ENCODE measurements around the gene BANF2. TPM values are rescaled to one million over a fixed set of nuclear protein-coding genes. Genes with fewer than 3 reads are reported as not detected.

BANF2 gene
- total and polyA plus RNA-seq, 2 of the 13 experiments (the other 11 are each of a cell fraction or from before 2014, with no cell fraction given): 0.35 TPM; not detected in 1

DNA sequence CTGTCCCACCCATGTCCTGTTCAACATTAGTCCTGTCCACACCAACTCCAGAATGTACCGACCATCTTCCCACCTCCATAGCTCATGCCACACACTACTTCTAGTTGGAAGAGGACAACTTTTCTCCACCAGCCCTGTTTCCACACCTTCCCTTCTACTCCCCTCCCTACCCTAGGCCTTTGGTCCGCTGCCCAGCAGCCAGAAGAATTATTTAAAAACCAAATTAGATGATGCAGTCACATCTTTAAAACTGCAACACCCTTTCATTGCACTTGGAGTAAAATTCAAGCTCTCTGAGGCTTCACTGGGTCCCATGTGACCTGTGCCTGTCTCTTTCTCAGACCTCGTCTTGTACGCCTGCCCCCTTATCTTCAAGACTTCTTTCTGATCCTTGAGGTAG is 53.8 kb downstream of the BANF2 start:
- ChIA-PET CTCF (ENCODE audit: low intra/inter-chr PET ratio, low total read pairs) (no interaction called here), POLR2A (no interaction called here)
- FAIRE-seq: no peak
- no peak overlapping the region for H3K4me2 ChIP-seq (ENCODE audit: low read depth, low read length)
- H3K79me2 ChIP-seq (ENCODE audit: insufficient read depth, low read length): no peaks in the 10 kb centered on the region
- no peak for DNase-seq (ENCODE audit: low spot score)
- ATAC-seq: no peak
- intact Hi-C loops (cut with micrococcal nuclease; ENCODE audit: unreplicated experiment): no loop called here
- no peak overlapping the region for H2AFZ ChIP-seq (ENCODE audit: low read length)
- peaks cover 5 to 35% of the 10 kb centered on the region in 2 experiments; a peak in 4 of 5 replicates for H3K27me3 ChIP-seq (ENCODE audit: control insufficient read depth in 1 of 2, insufficient read depth in 2 of 2, low read length in 2 of 2)
- H3K4me3 ChIP-seq (replicated peaks in 1 of 3; ENCODE audit: insufficient read depth in 1 of 3, low read depth in 2 of 3, low read length in 3 of 3): no peak overlapping the region
- H3K9ac ChIP-seq (ENCODE audit: insufficient read depth, low read depth, low read length): no peak overlapping the region
- TF ChIP-seq, protein P1, sequence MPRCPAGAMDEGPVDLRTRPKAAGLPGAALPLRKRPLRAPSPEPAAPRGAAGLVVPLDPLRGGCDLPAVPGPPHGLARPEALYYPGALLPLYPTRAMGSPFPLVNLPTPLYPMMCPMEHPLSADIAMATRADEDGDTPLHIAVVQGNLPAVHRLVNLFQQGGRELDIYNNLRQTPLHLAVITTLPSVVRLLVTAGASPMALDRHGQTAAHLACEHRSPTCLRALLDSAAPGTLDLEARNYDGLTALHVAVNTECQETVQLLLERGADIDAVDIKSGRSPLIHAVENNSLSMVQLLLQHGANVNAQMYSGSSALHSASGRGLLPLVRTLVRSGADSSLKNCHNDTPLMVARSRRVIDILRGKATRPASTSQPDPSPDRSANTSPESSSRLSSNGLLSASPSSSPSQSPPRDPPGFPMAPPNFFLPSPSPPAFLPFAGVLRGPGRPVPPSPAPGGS (CRISPR knock-in tag; IDR thresholded peaks at IDR 0.05): no peak
- TF ChIP-seq ZBTB7B (CRISPR knock-in tag; IDR thresholded peaks at IDR 0.05) (no peak), ZBTB26 (CRISPR knock-in tag; IDR thresholded peaks at IDR 0.05; ENCODE audit: borderline replicate concordance) (no peak), ZNF275 (CRISPR knock-in tag; IDR thresholded peaks at IDR 0.05; ENCODE audit: borderline replicate concordance) (no peak), ATF1 (CRISPR knock-in tag; IDR thresholded peaks at IDR 0.05) (no peak), ZSCAN30 (CRISPR knock-in tag; IDR thresholded peaks at IDR 0.05) (no peak), ZNF24 (IDR thresholded peaks at IDR 0.05) (no peak), ZNF362 (CRISPR knock-in tag; IDR thresholded peaks at IDR 0.05; ENCODE audit: borderline replicate concordance) (no peak), ZNF350 (CRISPR knock-in tag; IDR thresholded peaks at IDR 0.05; ENCODE audit: borderline replicate concordance, low read depth) (no peak), RFX3 (CRISPR knock-in tag; IDR thresholded peaks at IDR 0.05) (no peak), TAF15 (IDR thresholded peaks at IDR 0.05; ENCODE audit: low read depth, low read length, poor library complexity, severe bottlenecking) (no peak), ZNF747 (CRISPR knock-in tag; IDR thresholded peaks at IDR 0.05; ENCODE audit: borderline replicate concordance) (no peak)
- TF ChIP-seq, protein P2, sequence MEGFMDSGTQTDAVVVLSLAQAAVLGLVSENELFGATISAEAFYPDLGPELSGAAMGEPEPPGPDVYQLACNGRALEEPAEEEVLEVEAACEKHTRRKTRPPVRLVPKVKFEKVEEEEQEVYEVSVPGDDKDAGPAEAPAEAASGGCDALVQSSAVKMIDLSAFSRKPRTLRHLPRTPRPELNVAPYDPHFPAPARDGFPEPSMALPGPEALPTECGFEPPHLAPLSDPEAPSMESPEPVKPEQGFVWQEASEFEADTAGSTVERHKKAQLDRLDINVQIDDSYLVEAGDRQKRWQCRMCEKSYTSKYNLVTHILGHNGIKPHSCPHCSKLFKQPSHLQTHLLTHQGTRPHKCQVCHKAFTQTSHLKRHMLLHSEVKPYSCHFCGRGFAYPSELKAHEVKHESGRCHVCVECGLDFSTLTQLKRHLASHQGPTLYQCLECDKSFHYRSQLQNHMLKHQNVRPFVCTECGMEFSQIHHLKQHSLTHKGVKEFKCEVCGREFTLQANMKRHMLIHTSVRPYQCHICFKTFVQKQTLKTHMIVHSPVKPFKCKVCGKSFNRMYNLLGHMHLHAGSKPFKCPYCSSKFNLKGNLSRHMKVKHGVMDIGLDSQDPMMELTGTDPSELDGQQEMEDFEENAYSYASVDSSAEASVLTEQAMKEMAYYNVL (CRISPR knock-in tag; IDR thresholded peaks at IDR 0.05; ENCODE audit: borderline replicate concordance): no peak
- TF ChIP-seq, protein P3, sequence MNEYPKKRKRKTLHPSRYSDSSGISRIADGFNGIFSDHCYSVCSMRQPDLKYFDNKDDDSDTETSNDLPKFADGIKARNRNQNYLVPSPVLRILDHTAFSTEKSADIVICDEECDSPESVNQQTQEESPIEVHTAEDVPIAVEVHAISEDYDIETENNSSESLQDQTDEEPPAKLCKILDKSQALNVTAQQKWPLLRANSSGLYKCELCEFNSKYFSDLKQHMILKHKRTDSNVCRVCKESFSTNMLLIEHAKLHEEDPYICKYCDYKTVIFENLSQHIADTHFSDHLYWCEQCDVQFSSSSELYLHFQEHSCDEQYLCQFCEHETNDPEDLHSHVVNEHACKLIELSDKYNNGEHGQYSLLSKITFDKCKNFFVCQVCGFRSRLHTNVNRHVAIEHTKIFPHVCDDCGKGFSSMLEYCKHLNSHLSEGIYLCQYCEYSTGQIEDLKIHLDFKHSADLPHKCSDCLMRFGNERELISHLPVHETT (CRISPR knock-in tag; conservative IDR thresholded peaks at IDR 0.05): no peak
- TF ChIP-seq, protein P4, sequence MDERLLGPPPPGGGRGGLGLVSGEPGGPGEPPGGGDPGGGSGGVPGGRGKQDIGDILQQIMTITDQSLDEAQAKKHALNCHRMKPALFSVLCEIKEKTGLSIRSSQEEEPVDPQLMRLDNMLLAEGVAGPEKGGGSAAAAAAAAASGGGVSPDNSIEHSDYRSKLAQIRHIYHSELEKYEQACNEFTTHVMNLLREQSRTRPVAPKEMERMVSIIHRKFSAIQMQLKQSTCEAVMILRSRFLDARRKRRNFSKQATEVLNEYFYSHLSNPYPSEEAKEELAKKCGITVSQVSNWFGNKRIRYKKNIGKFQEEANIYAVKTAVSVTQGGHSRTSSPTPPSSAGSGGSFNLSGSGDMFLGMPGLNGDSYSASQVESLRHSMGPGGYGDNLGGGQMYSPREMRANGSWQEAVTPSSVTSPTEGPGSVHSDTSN (CRISPR knock-in tag; IDR thresholded peaks at IDR 0.05): no peak
- H3K27ac ChIP-seq (ENCODE audit: extremely low read length, insufficient read depth, low read length): no peak overlapping the region
- in situ Hi-C loops (cut with HindIII; ENCODE audit: extremely low pct_ligation_motif_present, low pct_unique_long_range_greater_than_20kb): no loop called here
- peaks cover 38% of the 10 kb centered on the region for H3K4me1 ChIP-seq (ENCODE audit: insufficient read depth, low read length)
- no peaks in the 10 kb centered on the region for H4K20me1 ChIP-seq (ENCODE audit: insufficient read depth, low read length)
- no TSS peak for BruUV-seq (replicated peaks)
- H3K36me3 ChIP-seq (replicated peaks in 1 of 2; ENCODE audit: control insufficient read depth in 1 of 2, insufficient read depth in 2 of 2, low read length in 2 of 2): no peaks in the 10 kb centered on the region
- WGBS (ENCODE audit: low lambda C conversion rate): 54% methylated on average over 4 of the region's 4 CpGs
- 0 out of 2 replicates have a peak, but pooled peaks cover 5% of the 10 kb centered on the region for H3K9me3 ChIP-seq (ENCODE audit: low read length)

Measured in HepG2 (cell line).